LNCaP clone FGC (cell line): Measurements from ENCODE around the gene PRKG1.

Experiments
- DNase-seq: peaks from one replicate; pipeline ENCODE4 v3.0.0-alpha.2; 2011; ENCODE audit warnings: low read depth
- H3K4me3 ChIP-seq: 2 replicates; pipeline ENCODE4 v1.5.1; 2011; ENCODE audit warnings: mild to moderate bottlenecking, low read depth, low read length, control low read depth
- TF ChIP-seq, protein P1 (sequence below): IDR thresholded peaks from 2 replicates; pipeline ENCODE4 v1.5.1; 2012; ENCODE audit warnings: mild to moderate bottlenecking; ENCODE audit not compliant: control insufficient read depth, insufficient read depth; ENCODE audit errors: extremely low read depth

Gene PRKG1

DNA sequence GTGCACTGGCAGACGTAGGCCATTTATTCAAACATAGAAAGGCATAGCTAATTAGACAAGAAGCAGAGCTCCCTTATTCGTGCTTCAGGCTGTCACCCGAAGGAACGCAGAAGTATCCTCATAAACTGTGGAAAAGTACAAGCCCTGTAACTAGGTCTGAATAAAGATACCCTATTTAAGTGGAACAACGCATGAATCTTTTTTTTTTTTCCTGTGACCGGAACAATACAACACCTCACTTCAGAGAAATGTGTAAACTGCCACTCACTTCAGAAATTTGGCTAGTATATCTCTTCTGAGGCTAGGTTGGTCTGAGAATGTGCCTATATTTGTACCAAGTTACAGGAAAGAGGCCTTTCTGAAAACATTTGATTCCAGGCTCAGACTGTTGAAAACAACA is 633.1 kb downstream of the PRKG1 start:
- DNase-seq = no peak
- no peak overlapping the region for H3K4me3 ChIP-seq
- TF ChIP-seq, protein P1, sequence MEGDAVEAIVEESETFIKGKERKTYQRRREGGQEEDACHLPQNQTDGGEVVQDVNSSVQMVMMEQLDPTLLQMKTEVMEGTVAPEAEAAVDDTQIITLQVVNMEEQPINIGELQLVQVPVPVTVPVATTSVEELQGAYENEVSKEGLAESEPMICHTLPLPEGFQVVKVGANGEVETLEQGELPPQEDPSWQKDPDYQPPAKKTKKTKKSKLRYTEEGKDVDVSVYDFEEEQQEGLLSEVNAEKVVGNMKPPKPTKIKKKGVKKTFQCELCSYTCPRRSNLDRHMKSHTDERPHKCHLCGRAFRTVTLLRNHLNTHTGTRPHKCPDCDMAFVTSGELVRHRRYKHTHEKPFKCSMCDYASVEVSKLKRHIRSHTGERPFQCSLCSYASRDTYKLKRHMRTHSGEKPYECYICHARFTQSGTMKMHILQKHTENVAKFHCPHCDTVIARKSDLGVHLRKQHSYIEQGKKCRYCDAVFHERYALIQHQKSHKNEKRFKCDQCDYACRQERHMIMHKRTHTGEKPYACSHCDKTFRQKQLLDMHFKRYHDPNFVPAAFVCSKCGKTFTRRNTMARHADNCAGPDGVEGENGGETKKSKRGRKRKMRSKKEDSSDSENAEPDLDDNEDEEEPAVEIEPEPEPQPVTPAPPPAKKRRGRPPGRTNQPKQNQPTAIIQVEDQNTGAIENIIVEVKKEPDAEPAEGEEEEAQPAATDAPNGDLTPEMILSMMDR = no peak

DNA sequence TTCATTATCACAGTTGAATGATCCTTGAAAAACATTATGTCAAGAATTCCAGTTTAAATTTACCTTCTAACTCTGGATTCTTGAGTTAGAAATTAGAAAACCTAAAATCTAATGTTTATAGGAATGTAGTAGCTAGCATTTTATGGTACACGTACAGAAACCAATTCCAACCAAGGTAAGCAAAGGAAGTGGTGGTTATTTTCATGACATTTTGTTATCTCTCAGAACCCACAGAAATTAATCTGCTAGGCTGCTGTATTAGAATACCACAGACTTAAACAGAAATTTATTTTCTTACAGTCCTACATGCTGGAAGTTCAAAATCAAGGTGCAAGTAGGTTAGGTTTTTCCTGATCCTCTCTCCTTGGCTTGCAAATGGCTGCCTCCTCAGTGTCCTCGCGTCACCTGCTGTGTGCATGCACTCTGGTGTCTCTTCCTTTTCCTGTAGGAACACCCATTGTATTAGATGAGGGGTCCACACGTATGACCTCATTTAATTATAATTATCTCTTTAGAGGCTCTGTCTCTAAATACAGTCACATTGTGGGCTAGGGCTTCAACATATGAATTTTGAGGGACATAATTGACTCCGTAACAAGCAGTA is 633.6 kb downstream of the PRKG1 start:
- TF ChIP-seq, protein P1 = no peak

DNA sequence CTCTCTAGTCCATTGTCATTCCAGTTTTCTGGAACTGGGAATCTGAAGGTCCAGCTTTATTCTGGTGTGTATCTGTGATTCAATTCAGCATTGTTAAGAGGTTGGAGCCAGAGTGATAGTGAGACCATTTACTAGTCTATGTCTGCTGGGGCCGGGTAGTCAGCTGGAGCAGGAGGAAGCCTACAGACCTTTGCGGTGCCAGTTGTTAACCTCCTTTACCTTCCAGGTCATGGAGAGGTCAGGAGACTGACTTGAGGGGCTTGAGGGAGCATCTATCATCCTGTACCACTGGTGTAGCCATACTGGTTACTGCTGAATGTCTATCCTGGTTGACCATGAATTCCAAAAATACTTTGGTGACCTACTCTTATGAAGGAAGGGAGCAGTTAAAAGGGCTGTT is 634.3 kb downstream of the PRKG1 start:
- no peak overlapping the region for H3K4me3 ChIP-seq
- no peak for DNase-seq
- TF ChIP-seq, protein P1 = no peak

More for the DNA sequence above, 633.6 kb downstream of the PRKG1 start:
- no peak overlapping the region for H3K4me3 ChIP-seq
- DNase-seq = no peak

- TF ChIP-seq, protein P1 = no peak
- no peak for DNase-seq
- H3K4me3 ChIP-seq = no peak overlapping the region
These were observed 635.2 kb downstream of the PRKG1 start for GRCh38 chr10:51709324-51709972.

- TF ChIP-seq, protein P1 = no peak
- no peak overlapping the region for H3K4me3 ChIP-seq
- no peak for DNase-seq
These were observed 637.2 kb downstream of the PRKG1 start for GRCh38 chr10:51711519-51711891.

- DNase-seq = no peak
- no peak overlapping the region for H3K4me3 ChIP-seq
These were observed 642.7 kb downstream of the PRKG1 start for GRCh38 chr10:51716981-51717380.

More at GRCh38 chr10:51716981-51717380, 642.7 kb downstream of the PRKG1 start:
- TF ChIP-seq, protein P1 = no peak
